Caco-2 (cell line): ENCODE data around the gene CEP131. TPM values are rescaled to one million over a fixed set of nuclear protein-coding genes. Genes with fewer than 3 reads are reported as not detected.

ENCODE experiments used
- BruUV-seq: library from RNA; stranded (reverse); fragments of 400-500 nt; replicated peaks from 2 replicates; lab custom pipeline; 2021; lab: Mats Ljungman, UMichigan
- CTCF ChIA-PET: fragments of 300-600 bp; sonication (Branson Sonifier 250); formaldehyde crosslinking; loops from one replicate; lab custom pipeline; 2022; ENCODE audit warnings: antibody characterized with exemption; lab: Charles Lee
- POLR2A ChIA-PET: fragments of 300-600 bp; sonication (Branson Sonifier 250); formaldehyde crosslinking; loops from one replicate; lab custom pipeline; 2022; ENCODE audit warnings: antibody characterized with exemption; lab: Charles Lee
- DNase-seq, 2 experiments: peaks; one replicate each; pipeline versions ENCODE4 v3.0.0 to v3.0.0-alpha.2; 2020 to 2022
- H3K27me3 ChIP-seq: replicated peaks from 2 replicates; pipeline ENCODE4 v1.6.0; 2011; ENCODE audit warnings: low read length; ENCODE audit not compliant: control insufficient read depth, insufficient read depth
- H3K36me3 ChIP-seq: 2 replicates; pipeline ENCODE4 v1.5.1; 2011; ENCODE audit warnings: low read length; ENCODE audit not compliant: control insufficient read depth, insufficient read depth
- H3K4me1 ChIP-seq: fragments of 250-450 bp; sonication (Bioruptor Pico); 2 replicates; pipeline ENCODE4 v1.5.1; 2020; ENCODE audit warnings: mild to moderate bottlenecking
- H3K4me3 ChIP-seq: 2 replicates; pipeline ENCODE4 v1.5.1; 2011; ENCODE audit warnings: low read depth, mild to moderate bottlenecking, control low read depth, low read length
- H3K9me3 ChIP-seq: fragments of 250-450 bp; sonication (Bioruptor Pico); 2 replicates; pipeline ENCODE4 v1.5.1; 2020; ENCODE audit warnings: mild to moderate bottlenecking, moderate library complexity
- H3K27ac Mint-ChIP-seq: one replicate; pipeline ENCODE4 v1.8.0; 2022; ENCODE audit warnings: mixed read lengths; ENCODE audit not compliant: unreplicated experiment
- H3K27me3 Mint-ChIP-seq: one replicate; pipeline ENCODE4 v1.8.0; 2022; ENCODE audit warnings: mixed read lengths; ENCODE audit not compliant: insufficient read depth, unreplicated experiment
- H3K36me3 Mint-ChIP-seq: one replicate; pipeline ENCODE4 v1.8.0; 2022; ENCODE audit warnings: mild to moderate bottlenecking, mixed read lengths; ENCODE audit not compliant: insufficient read depth, unreplicated experiment
- H3K4me1 Mint-ChIP-seq: one replicate; pipeline ENCODE4 v1.8.0; 2022; ENCODE audit warnings: low read depth, mixed read lengths; ENCODE audit not compliant: unreplicated experiment
- H3K4me3 Mint-ChIP-seq: one replicate; pipeline ENCODE4 v1.8.0; 2022; ENCODE audit warnings: mild to moderate bottlenecking, moderate library complexity, mixed read lengths; ENCODE audit not compliant: unreplicated experiment
- H3K9me3 Mint-ChIP-seq: one replicate; pipeline ENCODE4 v1.8.0; 2022; ENCODE audit warnings: mixed read lengths; ENCODE audit not compliant: unreplicated experiment
- CTCF ChIP-seq, 2 experiments: fragments of 200-600 bp in 1 of 2; IDR thresholded peaks; 1 replicate in 1 of 2; 2 replicates in 1 of 2; pipeline versions ENCODE4 v1.5.1 to v1.8.0; 2011 to 2022; ENCODE audit warnings: antibody characterized with exemption in 1 of 2, control low read depth in 1 of 2, inconsistent platforms in 1 of 2, low read depth in 1 of 2, low read length in 1 of 2, mild to moderate bottlenecking in 1 of 2, moderate library complexity in 1 of 2; ENCODE audit not compliant: insufficient read depth in 1 of 2, severe bottlenecking in 1 of 2, unreplicated experiment in 1 of 2
- intact Hi-C: fragments of 100-400 bp; cut with micrococcal nuclease; formaldehyde crosslinking; loops from one replicate; pipeline ENCODE4 v1.10.0; 2022; ENCODE audit not compliant: unreplicated experiment
- total RNA-seq: library from RNA; stranded (reverse); gene quantifications from 2 replicates; pipeline ENCODE4 v1.2.3, GENCODE V29; 2022

Gene CEP131
- total RNA-seq, 1 experiment from 2014 or later, result 28.4 TPM

- intact Hi-C loops, result loop anchor here (5.0 kb wide), 1 partner anchor 39 kb away; the partner anchor contains the start of gene SLC38A10
- Mint-ChIP-seq H3K27me3 (no peaks in the 10 kb centered on the region), H3K4me3 (no peak overlapping the region), H3K4me1 (no peaks in the 10 kb centered on the region), H3K36me3 (peaks cover 22% of the 10 kb centered on the region), H3K27ac (no peak overlapping the region), H3K9me3 (no peaks in the 10 kb centered on the region)
- no peaks in the 10 kb centered on the region for H3K27me3 ChIP-seq
- H3K36me3 ChIP-seq, result peaks cover 2% of the 10 kb centered on the region; the same call in 1 of the 2 replicates
- H3K4me3 ChIP-seq, result no peak overlapping the region
- H3K4me1 ChIP-seq, result no peaks in the 10 kb centered on the region
- BruUV-seq, result no TSS peak
- CTCF ChIA-PET, result no interaction called here
- H3K9me3 ChIP-seq, result no peaks in the 10 kb centered on the region
- no peak for TF ChIP-seq CTCF (IDR thresholded peaks at IDR 0.05; ENCODE audit: insufficient read depth in 1 of 2, low read depth in 1 of 2, low read length in 1 of 2, severe bottlenecking in 1 of 2, unreplicated experiment in 1 of 2)
- POLR2A ChIA-PET, result no interaction called here
- no peak for DNase-seq
Measured at GRCh38 chr17:81258292-81258691, 35.5 kb upstream of the CEP131 start.

- intact Hi-C loops, result loop anchor here (5.0 kb wide), 1 partner anchor 40 kb away; the partner anchor contains the start of gene SLC38A10
- H3K36me3 ChIP-seq, result peaks cover 2% of the 10 kb centered on the region; the same call in 1 of the 2 replicates
- CTCF ChIA-PET, result interaction anchor here (1.0 kb wide), 1 partner anchor 227 kb away, joined by 3 read pairs; no protein-coding TSS in a partner anchor
- no peak for DNase-seq
- no peak overlapping the region for H3K4me3 ChIP-seq
- Mint-ChIP-seq H3K4me3 (no peak overlapping the region), H3K4me1 (no peaks in the 10 kb centered on the region), H3K27me3 (no peaks in the 10 kb centered on the region), H3K9me3 (no peaks in the 10 kb centered on the region), H3K36me3 (peaks cover 26% of the 10 kb centered on the region), H3K27ac (no peak overlapping the region)
- no TSS peak for BruUV-seq
- TF ChIP-seq CTCF (IDR thresholded peaks at IDR 0.05; ENCODE audit: insufficient read depth in 1 of 2, low read depth in 1 of 2, low read length in 1 of 2, severe bottlenecking in 1 of 2, unreplicated experiment in 1 of 2), result no peak
- no peaks in the 10 kb centered on the region for H3K9me3 ChIP-seq
- POLR2A ChIA-PET, result no interaction called here
- H3K27me3 ChIP-seq, result no peaks in the 10 kb centered on the region
- H3K4me1 ChIP-seq, result no peaks in the 10 kb centered on the region
Measured at GRCh38 chr17:81257533-81257932, 34.8 kb upstream of the CEP131 start.

GRCh38 chr17:81256616-81257015 lies 33.9 kb upstream of the CEP131 start:
- POLR2A ChIA-PET, result interaction anchor here (1.0 kb wide), 1 partner anchor 141 kb away, joined by 7 read pairs; no protein-coding TSS in a partner anchor
- Mint-ChIP-seq H3K27me3 (no peaks in the 10 kb centered on the region), H3K27ac (no peak overlapping the region), H3K4me1 (no peaks in the 10 kb centered on the region), H3K9me3 (no peaks in the 10 kb centered on the region), H3K4me3 (no peak overlapping the region), H3K36me3 (peaks cover 30% of the 10 kb centered on the region)
- Histone ChIP-seq H3K9me3 (no peaks in the 10 kb centered on the region), H3K36me3 (peaks cover 2% of the 10 kb centered on the region; the same call in 1 of the 2 replicates), H3K27me3 (no peaks in the 10 kb centered on the region), H3K4me3 (no peak overlapping the region), H3K4me1 (no peaks in the 10 kb centered on the region)
- CTCF ChIA-PET, result interaction anchor here (1.0 kb wide), 1 partner anchor 228 kb away, joined by 3 read pairs; no protein-coding TSS in a partner anchor
- no TSS peak for BruUV-seq
- intact Hi-C loops, result loop anchor here (5.0 kb wide), 1 partner anchor 41 kb away; the partner anchor contains the start of gene SLC38A10
- no peak for TF ChIP-seq CTCF (IDR thresholded peaks at IDR 0.05; ENCODE audit: insufficient read depth in 1 of 2, low read depth in 1 of 2, low read length in 1 of 2, severe bottlenecking in 1 of 2, unreplicated experiment in 1 of 2)
- DNase-seq, result no peak
